CD1c-positive myeloid dendritic cell (primary cell): ENCODE measurements around the gene ZNRF3.
"Not testable (repeated sequence)": the region's sequence is repeated elsewhere in the genome, so short reads cannot be mapped to it uniquely, and the experiment has no call there.

Source experiments
- DNase-seq: peaks from one replicate; pipeline ENCODE4 v3.0.0-alpha.2; 2016; ENCODE audit errors: extremely low spot score

ZNRF3 gene

GRCh38 chr22:29065468-29066190 lies 182.3 kb downstream of the ZNRF3 start:
- no peak for DNase-seq

- DNase-seq = no peak
These were observed 186.1 kb downstream of the ZNRF3 start for GRCh38 chr22:29069463-29069862.

GRCh38 chr22:29070490-29070889 lies 187.1 kb downstream of the ZNRF3 start:
- no peak for DNase-seq

- DNase-seq = peak; percentile 33
These were observed 188.1 kb downstream of the ZNRF3 start for GRCh38 chr22:29071261-29072045.

DNA sequence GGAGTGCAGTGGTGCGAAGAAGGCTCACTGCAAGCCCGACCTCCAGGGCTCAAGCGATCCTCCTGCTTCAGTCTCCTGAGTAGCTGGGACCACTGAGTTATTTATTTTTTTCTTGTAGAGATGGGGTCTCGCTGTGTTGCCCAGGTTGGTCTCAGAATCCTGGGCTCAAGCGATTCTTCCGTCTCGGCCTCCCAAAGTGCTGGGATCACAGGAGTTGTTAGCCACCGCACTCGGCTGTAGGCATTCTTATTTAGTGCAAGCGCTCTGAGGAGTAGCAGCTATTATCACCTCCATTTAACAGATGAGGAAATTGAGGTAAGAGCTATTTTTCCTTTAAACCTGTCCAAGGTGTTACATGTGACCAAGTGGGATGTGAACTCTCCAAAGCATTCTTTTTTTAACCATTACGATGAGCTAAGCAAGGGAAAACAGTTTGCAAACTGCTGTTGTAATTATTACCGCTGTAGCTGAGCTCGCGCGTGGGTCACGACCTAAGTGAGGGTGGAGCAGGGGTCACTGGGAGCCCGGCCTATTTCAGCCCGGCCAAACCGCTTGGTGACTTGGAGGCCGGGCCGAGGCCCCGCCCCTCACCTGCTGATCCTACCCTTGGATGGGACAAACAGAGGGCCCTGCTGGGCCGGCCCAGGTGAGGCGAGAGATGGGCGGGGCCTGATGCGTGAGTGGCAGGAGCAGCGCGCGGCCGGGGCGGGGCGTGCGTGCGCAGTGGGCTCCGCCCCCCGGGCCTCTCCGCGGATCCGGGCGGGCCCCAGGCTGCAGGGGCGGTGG lies 189.0 kb downstream of the ZNRF3 start:
- DNase-seq = peak; percentile 80

GRCh38 chr22:29072979-29073617 lies 189.7 kb downstream of the ZNRF3 start, which contains the start of gene KREMEN1:
TSS of gene KREMEN1 (plus strand) at chr22:29073035. CDS start at chr22:29073131, 96 bp downstream.
- no peak for DNase-seq

DNA sequence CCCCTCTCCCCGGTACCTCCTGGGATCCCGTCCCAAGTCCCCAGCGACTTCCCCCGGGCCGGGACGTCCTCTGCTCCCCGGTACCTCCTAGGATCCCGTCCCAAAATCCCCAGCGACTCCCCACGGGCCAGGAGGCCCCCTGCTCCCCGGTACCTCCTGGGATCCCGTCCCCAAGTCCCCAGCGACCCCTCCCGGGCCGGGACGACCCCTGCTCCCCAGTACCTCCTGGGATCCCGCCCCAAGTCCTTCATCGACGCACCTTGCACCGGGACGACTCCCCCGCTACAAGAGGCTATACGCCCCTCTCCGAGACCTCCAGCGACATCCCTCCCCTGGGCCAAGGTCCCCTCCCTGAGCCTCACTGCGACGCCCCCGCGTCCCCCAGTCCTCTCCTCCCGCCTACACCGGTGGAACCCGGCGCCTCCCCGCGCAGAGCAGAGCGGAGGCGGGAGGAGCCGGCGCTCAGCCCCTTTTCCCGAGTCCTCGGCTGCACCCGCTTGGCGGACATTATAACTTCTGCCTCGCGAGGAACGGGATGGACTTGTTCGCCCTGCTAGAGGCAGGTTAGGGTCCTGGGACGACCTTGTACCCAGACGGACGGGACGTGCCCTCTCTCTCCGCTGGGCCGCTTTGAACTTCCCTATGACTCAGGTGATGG lies 190.4 kb downstream of the ZNRF3 start:
- DNase-seq = peak; percentile 38

GRCh38 chr22:29074276-29074772 lies 191.0 kb downstream of the ZNRF3 start:
- DNase-seq = no peak

GRCh38 chr22:29078036-29078868 lies 194.9 kb downstream of the ZNRF3 start:
- no peak for DNase-seq

GRCh38 chr22:29078869-29079207 lies 195.5 kb downstream of the ZNRF3 start:
- DNase-seq = no peak

GRCh38 chr22:29079218-29079901 lies 196.0 kb downstream of the ZNRF3 start:
- no peak for DNase-seq

DNA sequence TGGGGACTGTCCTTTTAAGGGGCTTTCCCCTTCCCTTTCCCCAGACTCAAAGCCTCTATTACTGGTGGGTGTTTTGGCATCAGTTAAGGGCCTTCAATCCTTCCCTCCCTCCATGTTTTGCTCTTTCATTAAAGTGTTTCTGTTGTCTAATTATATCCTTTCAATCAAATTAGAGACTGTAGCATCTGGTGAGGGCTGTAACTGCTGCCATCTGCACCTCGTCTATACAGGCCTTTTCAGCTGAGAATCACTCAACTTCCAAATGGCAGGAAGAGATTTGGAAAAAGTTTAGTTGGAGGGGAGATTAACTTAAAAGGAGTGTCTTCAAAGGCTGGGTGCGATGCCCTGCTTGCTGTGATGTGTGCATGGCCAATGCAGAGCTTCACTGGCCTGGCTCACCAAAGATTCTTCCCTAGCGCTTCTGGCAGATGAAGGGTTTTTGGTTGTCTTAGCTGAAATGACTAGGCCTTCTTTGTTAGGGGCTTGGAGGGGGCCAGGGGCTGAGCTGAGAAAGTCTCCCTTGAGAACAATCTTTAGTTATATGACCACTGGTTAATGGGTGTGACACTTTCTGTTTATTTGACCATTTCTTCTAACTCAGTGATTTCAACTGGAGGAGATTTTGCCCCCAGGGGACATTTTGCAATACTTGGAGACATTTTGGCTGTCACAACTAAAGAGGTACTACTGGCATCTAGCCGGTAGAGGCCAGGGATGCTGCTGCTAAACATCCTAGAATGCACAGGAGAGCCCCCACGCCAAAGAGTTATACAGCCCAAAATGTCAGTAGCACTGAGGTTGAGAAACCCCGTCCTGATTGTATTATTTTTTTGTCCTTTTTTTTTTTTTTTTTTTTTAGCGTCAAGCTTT lies 197.0 kb downstream of the ZNRF3 start:
- no peak for DNase-seq

GRCh38 chr22:29081517-29082236 lies 198.3 kb downstream of the ZNRF3 start:
- DNase-seq = no peak

DNA sequence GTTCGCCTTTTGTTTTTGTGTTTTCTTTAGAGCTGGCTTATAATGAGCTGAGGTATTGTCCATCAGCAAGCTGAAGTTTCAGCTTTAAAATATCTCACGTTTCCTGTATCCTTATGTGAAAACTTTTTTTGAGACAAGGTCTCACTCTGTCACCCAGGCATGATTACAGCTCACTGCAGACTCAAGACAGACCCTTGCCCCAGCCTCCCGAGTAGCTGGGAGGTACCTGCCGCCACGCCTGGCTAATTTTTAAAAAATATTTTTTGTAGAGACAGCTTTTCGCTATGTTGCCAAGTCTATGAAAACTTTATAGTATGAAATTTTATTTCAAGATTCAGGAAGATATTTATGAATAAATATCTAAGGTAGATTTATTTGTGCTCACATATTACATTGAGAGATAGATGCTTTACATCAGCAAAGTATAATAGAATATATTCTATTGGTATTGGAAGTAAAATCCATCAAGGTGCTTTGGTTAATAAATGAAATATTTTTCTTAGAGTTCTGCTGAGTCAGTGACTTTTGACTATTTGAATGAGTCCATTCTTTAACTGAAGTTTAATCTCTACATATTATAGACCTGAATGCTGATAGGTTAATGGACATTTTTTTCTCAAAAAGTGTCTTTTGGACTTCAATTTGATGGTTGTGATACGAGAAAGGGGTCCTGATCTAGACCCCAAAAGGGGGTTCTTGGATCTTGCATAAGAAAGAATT lies 199.6 kb downstream of the ZNRF3 start:
- DNase-seq = no peak

DNA sequence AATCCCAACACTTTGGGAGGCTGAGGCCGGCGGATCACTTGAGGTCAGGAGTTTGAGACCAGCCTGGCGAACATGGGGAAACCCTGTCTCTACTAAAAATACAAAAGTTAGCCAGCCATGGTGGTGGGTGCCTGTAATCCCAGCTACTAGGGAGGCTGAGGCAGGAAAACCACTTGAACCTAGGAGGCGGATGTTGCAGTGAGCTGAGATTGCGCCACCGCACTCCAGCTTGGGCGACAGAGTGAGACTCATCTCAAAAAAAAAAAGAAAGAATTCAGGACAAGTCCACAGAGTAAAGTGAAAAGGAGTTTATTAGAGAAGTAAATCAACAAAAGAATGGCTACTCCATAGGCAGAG lies 200.2 kb downstream of the ZNRF3 start:
- not testable (repeated sequence) for DNase-seq

DNA sequence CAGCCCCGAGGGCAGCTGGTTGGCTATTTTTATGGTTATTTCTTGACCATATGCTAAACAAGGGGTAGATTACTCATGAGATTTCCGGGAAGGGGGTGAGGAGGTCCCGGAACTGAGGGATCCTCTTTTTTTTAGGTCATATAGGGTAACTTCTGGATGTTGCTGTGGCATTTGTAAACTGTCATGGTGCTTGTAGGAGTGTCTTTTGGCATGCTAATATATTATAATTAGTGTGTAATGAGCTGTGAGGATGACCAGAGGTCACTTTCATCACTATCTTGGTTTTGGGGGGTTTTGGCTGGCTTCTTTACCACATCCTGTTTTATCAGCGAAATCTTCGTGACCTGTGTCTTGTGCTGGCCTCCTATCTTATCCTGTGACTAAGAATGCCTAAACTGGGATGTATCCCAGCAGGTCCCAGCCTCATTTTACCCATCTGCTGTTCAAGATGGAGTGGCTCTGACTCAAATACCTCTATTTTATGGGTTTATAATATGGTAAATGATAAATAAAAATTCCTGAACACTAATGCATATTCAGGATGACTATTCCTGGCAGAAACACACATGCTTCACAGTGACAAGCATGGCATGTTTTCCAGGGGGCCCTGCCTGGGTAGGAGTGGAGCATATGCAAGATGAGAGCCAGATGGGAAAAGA lies 200.7 kb downstream of the ZNRF3 start:
- peak; percentile 53 for DNase-seq

- no peak for DNase-seq
These were observed 203.6 kb downstream of the ZNRF3 start for GRCh38 chr22:29087012-29087411.
